Dermis blood vessel endothelial cell (primary cell): Measurements from ENCODE around the gene CAPN12. TPM values are rescaled to one million over a fixed set of nuclear protein-coding genes. Genes with fewer than 3 reads are reported as not detected.
A peak's percentile ranks its signal among the peaks of the same experiment; 100 is the strongest.
"Not testable (repeated sequence)": the region's sequence is repeated elsewhere in the genome, so short reads cannot be mapped to it uniquely, and the experiment has no call there.

Experiments used
- DNase-seq: peaks from one replicate; pipeline ENCODE4 v3.0.0; 2010
- total RNA-seq: library from RNA; depleted of rRNA; stranded (reverse); fragments of >200 nt; gene quantifications from 2 replicates; pipeline ENCODE4 v1.2.3, GENCODE V29; 2014

The CAPN12 gene
- 0.05 TPM in 1 of 2 replicates, not detected in the other for total RNA-seq

- no peak for DNase-seq
Measured at GRCh38 chr19:38744298-38744681, at the start of gene CAPN12. TSS of gene CAPN12 (minus strand) at chr19:38744474. CDS start at chr19:38744165, 309 bp downstream.

DNA sequence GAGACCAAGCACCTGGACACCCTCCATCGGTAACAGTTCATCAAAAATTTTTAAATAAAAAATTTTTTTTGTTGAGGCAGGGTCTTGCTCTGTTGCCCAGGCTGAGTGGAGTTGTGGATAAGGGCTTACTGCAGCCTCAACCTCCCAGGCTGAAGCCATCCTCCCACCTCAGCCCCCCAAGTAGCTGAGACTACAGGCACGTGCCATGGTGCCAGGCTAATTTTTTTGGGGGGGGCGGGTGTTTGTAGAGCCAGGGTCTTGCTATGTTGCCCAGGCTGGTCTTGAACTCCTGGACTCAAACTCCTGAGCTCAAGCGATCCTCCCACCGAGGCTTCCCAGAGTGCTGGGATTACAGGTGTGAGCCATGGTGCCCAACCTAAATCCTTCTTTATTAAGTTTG lies 49.4 kb upstream of the CAPN12 start:
- no peak for DNase-seq

- peak; percentile 55 for DNase-seq
Measured at GRCh38 chr19:38793177-38793576, 48.9 kb upstream of the CAPN12 start.

GRCh38 chr19:38792250-38793111 lies 48.2 kb upstream of the CAPN12 start:
- peak; percentile 59 for DNase-seq

- not testable (repeated sequence) for DNase-seq
Measured at GRCh38 chr19:38791451-38792064, 47.3 kb upstream of the CAPN12 start.

DNA sequence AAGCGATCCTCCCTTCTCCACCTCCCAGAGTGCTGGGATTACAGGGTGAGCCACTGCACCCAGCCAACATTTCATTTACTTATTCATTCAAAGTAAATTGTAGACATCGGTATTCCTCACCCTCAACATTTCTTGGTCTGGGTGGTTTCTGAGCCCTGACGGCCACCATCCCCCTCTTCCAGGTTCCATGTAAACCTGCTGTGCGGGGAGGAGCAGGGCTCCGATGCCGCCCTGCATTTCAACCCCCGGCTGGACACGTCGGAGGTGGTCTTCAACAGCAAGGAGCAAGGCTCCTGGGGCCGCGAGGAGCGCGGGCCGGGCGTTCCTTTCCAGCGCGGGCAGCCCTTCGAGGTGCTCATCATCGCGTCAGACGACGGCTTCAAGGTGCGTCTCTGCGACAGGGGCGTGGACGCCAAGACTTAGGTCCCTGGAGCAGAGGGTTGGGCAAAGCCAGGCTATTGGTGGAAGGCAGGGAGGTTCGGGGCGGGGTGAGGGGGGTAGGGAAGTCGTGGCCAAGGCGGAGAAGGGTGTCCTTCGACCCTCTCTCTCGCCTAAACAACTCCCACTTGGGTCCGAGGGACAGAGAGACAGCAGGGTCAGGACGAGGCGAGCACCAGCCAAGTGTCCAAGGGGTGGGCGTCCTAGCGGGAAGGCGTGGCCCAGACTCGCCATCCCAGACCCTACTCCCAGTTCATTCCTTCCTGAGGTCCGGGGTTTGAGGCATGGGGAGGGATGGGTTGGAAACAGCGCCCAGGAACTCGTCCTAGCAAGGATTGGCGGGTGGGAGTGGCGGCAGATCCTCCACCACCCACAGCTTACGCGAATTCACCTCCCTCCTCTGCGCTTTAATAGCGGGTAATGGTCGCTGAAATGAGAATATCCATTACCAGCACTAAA lies 46.5 kb upstream of the CAPN12 start:
- not testable (repeated sequence) for DNase-seq

GRCh38 chr19:38788478-38789243 lies 44.4 kb upstream of the CAPN12 start, which contains the start of gene LGALS7B:
TSS of gene LGALS7B (plus strand) at chr19:38789200. CDS start at chr19:38789227, 27 bp downstream.
- no peak for DNase-seq

GRCh38 chr19:38786572-38787265 lies 42.4 kb upstream of the CAPN12 start:
- DNase-seq: no peak

DNA sequence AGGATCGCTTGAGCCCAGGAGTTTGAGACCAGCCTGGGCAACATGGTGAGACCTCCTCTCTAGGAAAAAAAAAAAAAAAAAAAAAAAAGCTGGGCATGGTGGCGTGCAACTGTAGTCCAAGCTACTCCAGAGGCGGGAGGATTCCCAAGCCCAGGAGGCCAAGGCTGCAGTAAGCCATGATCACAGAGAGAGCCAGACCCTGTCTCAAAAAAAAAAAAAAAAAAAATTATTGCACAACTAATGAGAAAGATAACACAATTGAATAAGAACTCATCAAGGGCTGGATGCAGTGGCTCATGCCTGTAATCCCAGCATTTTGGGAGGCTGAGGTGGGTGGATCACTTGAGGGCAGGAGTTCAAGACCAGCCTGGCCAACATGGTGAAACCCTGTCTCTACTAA lies 41.8 kb upstream of the CAPN12 start:
- not testable (repeated sequence) for DNase-seq

DNA sequence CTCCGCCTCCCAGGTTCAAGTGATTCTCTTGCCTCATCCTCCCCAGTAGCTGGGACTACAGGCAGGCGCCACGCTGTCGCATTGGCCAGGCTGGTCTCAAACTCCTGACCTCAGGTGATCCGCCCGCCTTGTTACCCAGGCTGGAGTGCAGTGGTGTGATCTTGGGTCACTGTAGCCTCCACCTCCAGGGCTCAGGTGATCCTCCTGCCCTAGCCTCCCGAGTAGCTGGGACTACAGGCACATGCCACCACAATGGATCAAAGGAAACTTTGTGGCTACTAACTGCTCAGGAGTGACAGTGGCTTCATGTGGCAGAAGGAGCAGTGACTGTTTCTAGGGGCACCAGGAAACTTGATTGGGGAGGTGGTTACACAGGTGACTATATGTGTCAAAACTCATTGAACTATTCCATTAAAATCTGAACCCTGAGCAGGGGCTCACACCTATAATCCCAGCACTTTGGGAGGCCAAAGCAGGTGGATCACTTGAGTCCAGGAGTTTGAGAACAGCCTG lies 41.0 kb upstream of the CAPN12 start:
- DNase-seq: no peak

DNA sequence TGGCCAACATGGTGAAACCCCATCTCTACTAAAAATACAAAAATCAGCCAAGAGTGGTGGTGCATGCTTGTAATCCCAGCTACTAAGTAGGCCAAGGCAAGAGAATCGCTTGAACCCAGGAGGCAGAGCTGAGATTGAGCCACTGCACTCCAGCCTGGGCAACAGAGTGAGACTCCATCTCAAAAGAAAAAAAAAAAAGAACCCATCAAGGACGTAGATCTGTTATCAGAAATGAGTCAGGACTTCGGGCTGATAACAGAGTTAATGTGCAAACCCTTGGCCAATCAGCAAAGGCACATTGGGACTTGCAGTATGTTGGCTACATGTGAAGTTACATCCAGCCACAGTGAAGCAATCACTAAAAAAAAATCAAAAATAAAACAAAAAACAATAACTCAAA lies 40.0 kb upstream of the CAPN12 start:
- no peak for DNase-seq

DNA sequence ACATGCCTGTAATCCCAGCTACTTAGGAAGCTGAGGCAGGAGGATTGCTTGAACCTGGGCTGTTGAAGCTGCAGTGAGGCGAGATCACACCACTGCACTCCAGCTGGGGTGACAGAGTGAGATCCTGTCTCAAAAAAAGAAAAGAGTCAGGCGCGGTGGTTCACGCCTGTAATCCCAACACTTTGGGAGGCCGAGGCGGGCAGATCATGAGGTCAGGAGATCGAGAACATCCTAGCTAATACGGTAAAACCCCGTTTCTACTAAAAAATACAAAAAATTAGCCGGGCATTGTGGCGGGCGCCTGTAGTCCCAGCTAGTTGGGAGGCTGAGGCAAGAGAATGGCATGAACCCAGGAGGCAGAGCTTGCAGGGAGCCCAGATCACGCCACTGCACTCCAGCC lies 37.9 kb upstream of the CAPN12 start:
- not testable (repeated sequence) for DNase-seq

GRCh38 chr19:38781058-38781457 lies 36.8 kb upstream of the CAPN12 start:
- DNase-seq: no peak

GRCh38 chr19:38780443-38780842 lies 36.2 kb upstream of the CAPN12 start:
- DNase-seq: no peak

DNA sequence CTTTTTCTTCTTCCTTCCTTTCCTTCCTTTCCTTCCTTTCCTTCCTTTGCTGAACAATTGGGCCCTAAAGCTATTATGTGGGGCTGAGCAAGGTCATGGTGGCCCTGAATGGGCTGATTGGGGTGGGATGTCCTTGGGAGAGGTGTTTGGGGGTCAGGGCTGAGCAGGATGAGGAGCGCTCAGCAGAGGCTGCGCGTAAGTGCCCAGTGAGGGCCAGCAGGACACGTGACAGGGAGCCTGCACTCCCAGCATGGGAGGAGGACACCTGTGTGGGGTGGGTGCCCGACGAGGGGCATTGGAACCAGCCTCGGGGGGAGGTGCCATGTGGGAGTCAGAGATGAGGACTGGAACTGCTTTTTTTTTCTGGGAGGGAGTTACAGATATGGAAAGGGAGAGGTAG lies 34.5 kb upstream of the CAPN12 start:
- no peak for DNase-seq

- no peak for DNase-seq
Measured at GRCh38 chr19:38774181-38774950, 30.1 kb upstream of the CAPN12 start.

DNA sequence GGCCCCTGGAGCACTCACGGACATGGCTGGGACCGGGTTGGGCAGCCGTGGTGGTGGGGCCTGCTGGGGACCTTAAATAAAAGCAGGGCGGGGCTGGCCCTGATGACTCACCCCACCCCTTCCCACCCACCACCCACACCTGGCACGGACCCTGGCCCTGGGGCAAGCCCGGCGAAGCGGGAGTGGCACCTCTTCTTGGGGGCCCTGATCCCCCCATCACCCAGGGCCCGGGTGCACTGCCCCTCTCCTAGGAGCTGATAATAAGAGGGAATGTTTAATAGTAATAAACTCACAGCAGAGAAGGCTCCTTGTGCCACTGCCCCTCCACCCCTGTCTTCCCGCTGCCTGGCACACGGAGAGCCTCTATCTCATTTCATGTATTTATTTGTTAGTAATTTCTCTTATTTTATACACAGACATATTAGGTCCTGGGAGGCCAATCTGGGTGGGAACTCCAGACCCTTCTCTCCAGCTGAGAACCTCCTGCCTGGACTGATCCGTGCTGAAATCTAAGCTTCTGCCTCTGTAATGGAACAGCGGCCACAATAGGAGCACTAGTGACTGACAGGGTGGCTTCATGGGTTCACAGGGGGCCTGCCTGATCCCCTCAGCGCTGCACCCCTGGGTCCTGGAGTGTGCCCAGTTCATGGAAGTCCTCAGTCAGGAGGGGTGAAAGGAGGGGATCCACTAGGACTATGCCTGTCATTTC lies 29.3 kb upstream of the CAPN12 start, which contains the start of gene LGALS7:
Gene LGALS7, minus strand, starts transcription at position 49 of the 709 bp plus-strand sequence. Its CDS starts 25 bp downstream, at position 24.
- no peak for DNase-seq

DNA sequence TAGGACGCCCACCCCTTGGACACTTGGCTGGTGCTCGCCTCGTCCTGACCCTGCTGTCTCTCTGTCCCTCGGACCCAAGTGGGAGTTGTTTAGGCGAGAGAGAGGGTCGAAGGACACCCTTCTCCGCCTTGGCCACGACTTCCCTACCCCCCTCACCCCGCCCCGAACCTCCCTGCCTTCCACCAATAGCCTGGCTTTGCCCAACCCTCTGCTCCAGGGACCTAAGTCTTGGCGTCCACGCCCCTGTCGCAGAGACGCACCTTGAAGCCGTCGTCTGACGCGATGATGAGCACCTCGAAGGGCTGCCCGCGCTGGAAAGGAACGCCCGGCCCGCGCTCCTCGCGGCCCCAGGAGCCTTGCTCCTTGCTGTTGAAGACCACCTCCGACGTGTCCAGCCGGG lies 27.3 kb upstream of the CAPN12 start:
- not testable (repeated sequence) for DNase-seq

GRCh38 chr19:38770949-38771275 lies 26.6 kb upstream of the CAPN12 start:
- not testable (repeated sequence) for DNase-seq
